ENCODE results near the gene MTG1.
"Not testable (repeated sequence)": the region's sequence is repeated elsewhere in the genome, so short reads cannot be mapped to it uniquely, and the experiment has no call there.

The MTG1 gene

GRCh38 chr10:133379152-133379800 is 14.7 kb upstream of the MTG1 start, which contains the start of gene PAOX:
TSS of gene PAOX (plus strand) at chr10:133379262. CDS start at chr10:133379317, 55 bp downstream.
- no peak for DNase-seq

GRCh38 chr10:133379801-133380666 is 13.9 kb upstream of the MTG1 start:
- no peak for DNase-seq

GRCh38 chr10:133381036-133381435 is 12.9 kb upstream of the MTG1 start:
- no peak for DNase-seq

- DNase-seq: no peak
These were observed 10.4 kb upstream of the MTG1 start for GRCh38 chr10:133383551-133383950.

GRCh38 chr10:133384071-133384470 is 9.9 kb upstream of the MTG1 start:
- DNase-seq: no peak

GRCh38 chr10:133385214-133385613 is 8.7 kb upstream of the MTG1 start:
- DNase-seq: no peak

GRCh38 chr10:133386951-133387350 is 7.0 kb upstream of the MTG1 start:
- not testable (repeated sequence) for DNase-seq

- DNase-seq: no peak
These were observed 5.6 kb upstream of the MTG1 start for GRCh38 chr10:133388236-133388972.

- DNase-seq: no peak
These were observed 4.8 kb upstream of the MTG1 start for GRCh38 chr10:133388973-133389818.

- DNase-seq: no peak
These were observed 3.2 kb upstream of the MTG1 start for GRCh38 chr10:133390597-133391248.

GRCh38 chr10:133391249-133391635 is 2.7 kb upstream of the MTG1 start:
- DNase-seq: no peak

- DNase-seq: no peak
These were observed 2.0 kb upstream of the MTG1 start for GRCh38 chr10:133391761-133392518.

- DNase-seq: no peak
These were observed 425 bp upstream of the MTG1 start for GRCh38 chr10:133393401-133394063.

- no peak for DNase-seq
These were observed 854 bp downstream of the MTG1 start for GRCh38 chr10:133394801-133395221.

- DNase-seq: no peak
These were observed 2.2 kb downstream of the MTG1 start for GRCh38 chr10:133396035-133396624.

- no peak for DNase-seq
These were observed 4.0 kb downstream of the MTG1 start for GRCh38 chr10:133397938-133398337.

GRCh38 chr10:133399123-133399601 is 5.2 kb downstream of the MTG1 start:
- no peak for DNase-seq

GRCh38 chr10:133400624-133401424 is 6.9 kb downstream of the MTG1 start:
- DNase-seq: no peak

- DNase-seq: no peak
These were observed 7.5 kb downstream of the MTG1 start for GRCh38 chr10:133401500-133401899.

All from NCI-H2171 (cell line).